ENCODE data around the gene CFAP20DC. TPM values are rescaled to one million over a fixed set of nuclear protein-coding genes. Genes with fewer than 3 reads are reported as not detected.

The CFAP20DC gene
- total RNA-seq, 2 donors from 2014 or later, result 6.5 to 9.5 TPM

GRCh38 chr3:58965865-58966264, 84.0 kb downstream of the CFAP20DC start:
- no peak for TF ChIP-seq CTCF (conservative IDR thresholded peaks at IDR 0.05)
- Mint-ChIP-seq H3K4me1 (peaks cover 14% of the 10 kb centered on the region), H3K36me3 (ENCODE audit: low read depth) (no peaks in the 10 kb centered on the region), H3K27me3 (ENCODE audit: insufficient read depth) (no peaks in the 10 kb centered on the region), H3K27ac (no peak overlapping the region), H3K4me3 (no peak overlapping the region), H3K9me3 (no peaks in the 10 kb centered on the region)
- no peaks in the 10 kb centered on the region for H3K9me3 ChIP-seq (ENCODE audit: control insufficient read depth, low read length)
- WGBS, 2 experiments (ENCODE audit: insufficient coverage in 1 of 2, insufficient read length in 1 of 2), result 92 to 94% methylated on average over 2 of the region's 2 CpGs
- no peaks in the 10 kb centered on the region for H3K27me3 ChIP-seq (ENCODE audit: control insufficient read depth, insufficient read depth, low read length, poor library complexity, severe bottlenecking)
- H3K4me1 ChIP-seq (ENCODE audit: control insufficient read depth, insufficient read depth, low read length), result peaks cover 7% of the 10 kb centered on the region
- H3K9ac ChIP-seq (ENCODE audit: extremely low read depth, low read length, poor library complexity, severe bottlenecking), result no peak overlapping the region
- DNase-seq, result no peak
- no peak overlapping the region for H3K27ac ChIP-seq (ENCODE audit: low read depth, low read length)
- no peaks in the 10 kb centered on the region for H3K36me3 ChIP-seq (ENCODE audit: control insufficient read depth, insufficient read depth, low read length)
- no peak overlapping the region for H3K4me3 ChIP-seq (ENCODE audit: low read length)

DNA sequence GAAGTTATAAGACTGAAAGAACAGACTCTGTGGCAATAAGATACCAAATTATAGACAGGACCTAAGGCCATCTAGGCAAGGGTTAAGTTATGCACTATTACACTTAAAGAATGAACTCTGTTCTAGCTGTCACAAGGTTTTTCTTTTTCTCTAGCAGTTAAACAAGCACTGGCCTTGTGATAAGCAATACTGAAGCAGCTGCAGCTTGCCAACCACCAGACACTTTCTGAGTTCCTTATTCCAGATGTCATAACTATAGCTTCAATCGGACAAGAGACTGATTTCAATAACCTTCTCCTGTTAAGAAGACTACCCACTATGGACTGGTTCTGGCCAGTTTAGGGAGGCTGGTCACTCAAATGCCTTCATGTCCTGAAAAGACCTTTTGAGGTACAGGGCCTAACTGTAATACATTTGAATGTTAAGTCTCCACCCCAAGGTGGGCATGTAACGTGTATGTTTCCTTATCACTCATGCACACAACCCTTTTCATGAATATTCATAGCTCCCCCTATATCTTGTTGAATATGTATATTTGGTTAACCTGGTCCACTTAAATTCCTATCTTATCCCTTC, 85.8 kb downstream of the CFAP20DC start:
- Histone ChIP-seq H3K27ac (ENCODE audit: low read depth, low read length) (no peak overlapping the region), H3K9me3 (ENCODE audit: control insufficient read depth, low read length) (no peaks in the 10 kb centered on the region), H3K4me3 (ENCODE audit: low read length) (peak overlapping the region; percentile 44), H3K9ac (ENCODE audit: extremely low read depth, low read length, poor library complexity, severe bottlenecking) (no peak overlapping the region), H3K4me1 (ENCODE audit: control insufficient read depth, insufficient read depth, low read length) (peaks cover 7% of the 10 kb centered on the region), H3K36me3 (ENCODE audit: control insufficient read depth, insufficient read depth, low read length) (no peaks in the 10 kb centered on the region), H3K27me3 (ENCODE audit: control insufficient read depth, insufficient read depth, low read length, poor library complexity, severe bottlenecking) (no peaks in the 10 kb centered on the region)
- no peak for TF ChIP-seq CTCF (conservative IDR thresholded peaks at IDR 0.05)
- Mint-ChIP-seq H3K4me1 (peaks cover 14% of the 10 kb centered on the region), H3K27ac (no peak overlapping the region), H3K4me3 (no peak overlapping the region), H3K9me3 (no peaks in the 10 kb centered on the region), H3K36me3 (ENCODE audit: low read depth) (peaks cover 1% of the 10 kb centered on the region), H3K27me3 (ENCODE audit: insufficient read depth) (no peaks in the 10 kb centered on the region)
- 68 to 89% methylated on average over 1 to 2 of the region's 2 CpGs for WGBS, 2 experiments (ENCODE audit: insufficient coverage in 1 of 2, insufficient read length in 1 of 2)
- DNase-seq, result no peak

GRCh38 chr3:58962816-58963215, 87.0 kb downstream of the CFAP20DC start:
- Mint-ChIP-seq H3K27me3 (ENCODE audit: insufficient read depth) (no peaks in the 10 kb centered on the region), H3K4me3 (no peak overlapping the region), H3K27ac (no peak overlapping the region), H3K4me1 (peaks cover 14% of the 10 kb centered on the region), H3K36me3 (ENCODE audit: low read depth) (peaks cover 1% of the 10 kb centered on the region), H3K9me3 (no peaks in the 10 kb centered on the region)
- no peak for DNase-seq
- Histone ChIP-seq H3K27me3 (ENCODE audit: control insufficient read depth, insufficient read depth, low read length, poor library complexity, severe bottlenecking) (no peaks in the 10 kb centered on the region), H3K9ac (ENCODE audit: extremely low read depth, low read length, poor library complexity, severe bottlenecking) (no peak overlapping the region), H3K27ac (ENCODE audit: low read depth, low read length) (no peak overlapping the region), H3K36me3 (ENCODE audit: control insufficient read depth, insufficient read depth, low read length) (no peaks in the 10 kb centered on the region), H3K4me1 (ENCODE audit: control insufficient read depth, insufficient read depth, low read length) (peaks cover 7% of the 10 kb centered on the region), H3K4me3 (ENCODE audit: low read length) (no peak overlapping the region), H3K9me3 (ENCODE audit: control insufficient read depth, low read length) (no peaks in the 10 kb centered on the region)
- 93 to 97% methylated on average over 2 to 3 of the region's 3 CpGs for WGBS, 2 experiments (ENCODE audit: insufficient coverage in 1 of 2, insufficient read length in 1 of 2)
- TF ChIP-seq CTCF (conservative IDR thresholded peaks at IDR 0.05), result no peak

Measured in endodermal cell (in vitro differentiated cells).